Ascending aorta (tissue), 2 donors: ENCODE data around the gene SPON1. TPM values are rescaled to one million over a fixed set of nuclear protein-coding genes. Genes with fewer than 3 reads are reported as not detected.

Experiments
- DNase-seq, 2 donors: peaks; one replicate each; pipeline ENCODE4 v3.0.0-alpha.2; 2019; ENCODE audit warnings: low spot score in 2 of 2
- H3K27ac ChIP-seq, 2 donors: fragments of 200-600 bp; sonication (generic); one replicate each; pipeline ENCODE4 v1.5.1; 2016 to 2017; ENCODE audit warnings: mild to moderate bottlenecking in 1 of 2
- H3K27me3 ChIP-seq: fragments of 200-600 bp; sonication (generic); one replicate; pipeline ENCODE4 v1.5.1; 2017
- H3K36me3 ChIP-seq, 2 donors: fragments of 200-600 bp; sonication (generic); one replicate each; pipeline ENCODE4 v1.5.1; 2016
- H3K4me1 ChIP-seq, 2 donors: fragments of 200-600 bp; sonication (generic); one replicate each; pipeline ENCODE4 v1.5.1; 2016 to 2017; ENCODE audit warnings: mild to moderate bottlenecking in 1 of 2
- H3K4me3 ChIP-seq, 2 donors: fragments of 200-600 bp; sonication (generic); one replicate each; pipeline ENCODE4 v1.5.1; 2016 to 2017; ENCODE audit warnings: mild to moderate bottlenecking in 1 of 2
- H3K9me3 ChIP-seq, 2 donors: fragments of 200-600 bp; sonication (generic); one replicate each; pipeline ENCODE4 v1.5.1; 2016
- CTCF ChIP-seq, 3 experiments: fragments of 200-600 bp in 2 of 3; fragments of 450-650 bp in 1 of 3; sonication (generic) in 2 of 3; IDR thresholded peaks; one replicate each; pipeline ENCODE4 v1.5.1; 2016 to 2019; ENCODE audit warnings: antibody characterized with exemption in 3 of 3, mild to moderate bottlenecking in 1 of 3, moderate library complexity in 1 of 3
- intact Hi-C: fragments of 100-400 bp; cut with DNase I; formaldehyde crosslinking; loops from one replicate; pipeline ENCODE4 v1.15.1; 2023
- total RNA-seq: library from RNA; depleted of rRNA; stranded (reverse); fragments of >200 nt; gene quantifications from one replicate; pipeline ENCODE4 v1.1.0, GENCODE V29; 2016

Gene SPON1
- total RNA-seq, 1 donor from 2014 or later = 37.8 TPM

- H3K27ac ChIP-seq = peak overlapping the region; percentile 28 to 29
Measured at GRCh38 chr11:14288189-14288935, 325.8 kb downstream of the SPON1 start.

GRCh38 chr11:14290422-14290821 is 327.9 kb downstream of the SPON1 start:
- DNase-seq = no peak
- no peaks in the 10 kb centered on the region for H3K9me3 ChIP-seq
- H3K36me3 ChIP-seq = peaks cover 5 to 12% of the 10 kb centered on the region in 2 donors
- H3K4me1 ChIP-seq = no peaks in the 10 kb centered on the region
- H3K4me3 ChIP-seq = no peak overlapping the region
- intact Hi-C loops = no loop called here
- H3K27me3 ChIP-seq = no peaks in the 10 kb centered on the region
- no peak overlapping the region for H3K27ac ChIP-seq
- TF ChIP-seq CTCF (IDR thresholded peaks at IDR 0.05) = no peak

More at GRCh38 chr11:14288189-14288935, 325.8 kb downstream of the SPON1 start:
- intact Hi-C loops = no loop called here
- peaks cover 5 to 14% of the 10 kb centered on the region in 2 donors for H3K36me3 ChIP-seq
- no peaks in the 10 kb centered on the region for H3K9me3 ChIP-seq
- no peaks in the 10 kb centered on the region for H3K27me3 ChIP-seq
- no peak overlapping the region for H3K4me3 ChIP-seq
- no peaks in the 10 kb centered on the region for H3K4me1 ChIP-seq
- TF ChIP-seq CTCF (IDR thresholded peaks at IDR 0.05) = no peak
- no peak for DNase-seq

GRCh38 chr11:14299921-14300320 is 337.4 kb downstream of the SPON1 start:
- H3K27me3 ChIP-seq = no peaks in the 10 kb centered on the region
- H3K4me3 ChIP-seq = no peak overlapping the region
- H3K36me3 ChIP-seq = no peaks in the 10 kb centered on the region
- H3K27ac ChIP-seq = no peak overlapping the region
- intact Hi-C loops = loop anchor here (1.0 to 2.0 kb wide), 2 partner anchors 59 to 155 kb away; partner anchors contain the start of gene RRAS2
- no peak for DNase-seq
- no peaks in the 10 kb centered on the region for H3K9me3 ChIP-seq
- no peak for TF ChIP-seq CTCF (IDR thresholded peaks at IDR 0.05)
- peaks cover 3 to 20% of the 10 kb centered on the region in 2 donors for H3K4me1 ChIP-seq

GRCh38 chr11:14300661-14301304 is 338.3 kb downstream of the SPON1 start:
- H3K36me3 ChIP-seq = no peaks in the 10 kb centered on the region
- no peaks in the 10 kb centered on the region for H3K27me3 ChIP-seq
- H3K27ac ChIP-seq = no peak overlapping the region
- DNase-seq = peak; percentile 20 to 78
- H3K9me3 ChIP-seq = no peaks in the 10 kb centered on the region
- peak; percentile 75 to 83 (median 77) for TF ChIP-seq CTCF (IDR thresholded peaks at IDR 0.05)
- no peak overlapping the region for H3K4me3 ChIP-seq
- intact Hi-C loops = loop anchor here (1.0 to 2.0 kb wide), 2 partner anchors 58 to 155 kb away; partner anchors contain the start of gene RRAS2
- H3K4me1 ChIP-seq = peaks cover 3 to 20% of the 10 kb centered on the region in 2 donors

- no peaks in the 10 kb centered on the region for H3K36me3 ChIP-seq
- no peak for DNase-seq
- peaks cover 3 to 28% of the 10 kb centered on the region in 2 donors for H3K4me1 ChIP-seq
- no peaks in the 10 kb centered on the region for H3K27me3 ChIP-seq
- TF ChIP-seq CTCF (IDR thresholded peaks at IDR 0.05) = no peak
- intact Hi-C loops = no loop called here
- H3K4me3 ChIP-seq = no peak overlapping the region
- H3K9me3 ChIP-seq = no peaks in the 10 kb centered on the region
- H3K27ac ChIP-seq = no peak overlapping the region
Measured at GRCh38 chr11:14304601-14305000, 342.1 kb downstream of the SPON1 start.
